Activated CD8-positive, alpha-beta memory T cell treated with anti-CD3 and anti-CD28 coated beads, Interleukin-2, amount 50 U/mL, for 1 hour (primary cell): ENCODE results near the gene PDGFB.

ENCODE experiments used
- DNase-seq: peaks from one replicate; pipeline ENCODE4 v3.0.0-alpha.2; 2020; ENCODE audit errors: extremely low read depth

The PDGFB gene

DNA sequence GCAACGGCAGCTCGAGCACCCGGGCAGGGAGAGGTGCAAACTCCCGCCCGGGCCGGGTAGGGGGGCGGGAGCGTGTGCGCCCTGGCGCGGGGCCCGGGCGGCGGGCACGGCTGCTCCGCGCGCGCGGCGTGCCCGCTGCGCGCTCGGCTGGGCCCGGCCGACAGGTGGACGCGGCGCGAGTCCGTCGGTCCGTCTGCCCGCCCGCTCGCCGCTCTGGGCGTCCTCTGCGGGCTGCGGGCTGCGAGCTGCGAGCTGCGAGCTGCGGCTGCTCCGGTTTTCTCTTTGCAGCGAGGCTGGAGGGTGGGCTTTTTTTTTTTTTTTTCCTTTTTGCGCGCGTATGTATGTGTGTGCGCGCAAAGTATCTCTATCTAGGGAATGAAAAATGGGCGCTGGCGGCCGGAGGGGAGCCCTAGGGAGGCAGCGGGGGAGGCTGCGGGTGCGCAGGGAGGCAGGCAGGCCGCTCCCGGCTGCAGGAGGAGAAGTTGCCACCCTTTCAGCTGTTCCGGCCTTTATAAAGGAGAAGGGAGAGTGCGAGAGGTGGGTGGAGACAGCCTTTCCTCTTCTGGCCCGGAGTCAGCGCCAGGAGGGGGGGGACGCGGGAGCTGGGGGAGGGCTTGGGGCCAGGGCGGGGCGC lies at the start of gene PDGFB:
TSS of gene PDGFB (minus strand) at position 487 of the 634 bp plus-strand sequence. CDS start 1,019 bp downstream, outside the sequence.
- DNase-seq: no peak

DNA sequence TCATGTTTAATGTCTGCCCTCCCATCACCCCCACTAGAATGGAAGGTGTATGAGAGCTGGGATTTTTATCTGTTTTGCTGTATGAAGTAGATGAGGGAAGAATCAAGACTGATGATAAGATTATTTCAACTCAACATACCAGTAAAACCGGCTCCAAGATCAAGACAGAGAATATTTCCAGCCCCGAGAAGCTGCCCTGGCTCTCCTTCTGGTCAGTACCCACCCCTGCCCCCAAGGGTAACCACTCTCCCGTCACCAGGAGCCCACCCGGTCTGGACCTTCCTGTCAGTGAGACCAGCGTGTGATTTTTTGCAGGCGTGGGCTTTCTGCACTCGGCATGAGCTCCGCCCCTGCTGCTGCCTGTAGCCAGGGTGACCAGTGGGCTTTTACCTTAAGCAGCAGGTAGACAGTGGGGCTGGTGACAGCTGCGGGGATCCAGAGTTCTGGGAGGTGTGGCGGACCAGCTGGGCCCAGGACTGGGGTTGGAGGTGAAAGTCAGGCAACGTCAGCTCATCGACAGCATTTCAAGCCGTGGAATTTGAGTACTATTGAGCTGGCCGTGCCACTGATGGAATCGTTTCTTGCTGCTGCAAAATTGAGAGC lies 49.1 kb upstream of the PDGFB start:
- no peak for DNase-seq

DNA sequence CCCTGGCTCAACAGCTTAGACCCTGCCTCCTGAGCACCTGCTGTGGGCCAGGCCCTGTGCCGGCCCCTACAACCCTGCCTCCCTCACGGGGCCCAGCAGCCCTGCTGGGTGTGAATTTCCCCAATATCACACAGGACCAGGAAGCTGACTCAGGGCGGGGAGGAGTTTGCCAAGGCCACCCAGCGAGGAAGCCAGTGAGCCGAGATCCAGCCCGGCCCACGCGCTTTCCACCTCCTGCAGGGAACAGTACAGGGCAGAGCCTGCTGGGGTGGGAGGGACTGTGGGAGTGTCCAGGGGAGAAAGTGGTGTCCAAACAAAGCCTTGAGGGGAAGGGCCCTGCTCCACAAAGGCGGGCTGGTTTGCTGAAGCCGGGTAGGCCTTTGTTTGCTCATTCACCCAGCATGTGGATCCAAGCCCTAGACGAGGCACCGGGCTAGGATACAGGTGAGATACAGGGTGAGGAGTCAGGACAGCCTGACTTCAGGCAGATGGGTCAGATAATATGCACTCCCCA lies 47.8 kb upstream of the PDGFB start:
- DNase-seq: no peak

DNA sequence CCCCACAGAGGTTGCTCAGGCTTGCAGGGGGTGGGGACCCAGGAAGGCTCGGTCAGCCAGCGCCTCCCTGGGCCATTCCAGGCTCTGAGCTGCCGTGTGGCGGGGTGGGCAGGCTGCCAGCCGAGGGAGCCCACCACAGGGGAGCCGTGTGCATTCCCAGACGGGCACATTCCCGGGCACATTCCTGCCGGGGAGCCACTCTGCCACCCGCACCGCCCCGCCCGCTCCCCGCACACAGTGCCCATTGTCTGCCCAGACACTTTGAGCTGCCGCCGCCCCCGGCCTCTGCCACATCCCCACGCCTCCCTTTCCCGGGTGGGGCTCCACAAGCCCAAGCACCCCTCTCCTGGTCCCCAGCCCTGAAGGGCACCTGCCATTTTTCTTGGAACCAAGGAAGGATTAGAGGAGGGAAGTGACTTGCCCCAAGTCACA lies 47.3 kb upstream of the PDGFB start:
- DNase-seq: no peak

DNA sequence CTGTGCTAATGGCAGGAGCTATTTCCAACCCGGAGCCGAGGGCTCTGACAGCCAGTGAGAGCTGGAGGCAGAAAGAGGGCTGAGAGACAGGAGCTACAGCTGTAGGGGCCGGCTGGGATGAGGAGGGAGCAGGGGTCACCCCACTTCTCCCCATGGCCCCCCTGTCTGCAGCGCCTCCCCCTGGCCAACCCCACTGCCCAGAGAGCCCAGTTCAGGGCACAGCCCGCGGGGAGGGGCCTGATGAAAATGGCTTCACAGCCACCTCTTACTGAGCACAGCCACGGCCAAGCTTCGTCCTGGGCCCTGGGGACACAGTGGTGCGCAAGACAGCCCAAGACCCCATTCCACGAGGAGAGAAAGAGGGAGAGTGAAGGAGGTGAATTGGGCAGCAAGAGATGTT lies 46.7 kb upstream of the PDGFB start:
- DNase-seq: no peak

DNA sequence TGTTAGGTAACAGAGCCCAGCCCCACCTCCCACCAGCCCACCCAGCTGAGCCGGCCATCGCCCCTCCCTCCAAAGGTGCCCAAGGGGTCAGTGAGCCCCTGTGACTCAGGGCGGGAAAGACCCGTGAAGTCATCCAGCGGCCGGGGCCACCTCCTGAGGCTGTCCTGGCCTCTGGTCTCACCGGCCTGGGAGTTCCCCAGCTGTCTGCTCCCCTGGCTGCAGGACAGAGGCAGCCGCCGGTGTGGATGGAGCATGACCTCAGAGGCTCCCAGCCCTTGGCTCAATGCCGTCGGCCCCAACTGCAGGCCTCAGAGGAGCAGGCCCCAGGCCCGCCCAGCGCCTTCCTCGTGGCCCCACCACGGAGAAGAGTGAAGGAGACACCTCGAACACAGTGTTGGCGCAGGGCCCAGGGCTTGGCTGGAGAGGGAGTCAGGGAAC lies 46.0 kb upstream of the PDGFB start:
- no peak for DNase-seq

DNA sequence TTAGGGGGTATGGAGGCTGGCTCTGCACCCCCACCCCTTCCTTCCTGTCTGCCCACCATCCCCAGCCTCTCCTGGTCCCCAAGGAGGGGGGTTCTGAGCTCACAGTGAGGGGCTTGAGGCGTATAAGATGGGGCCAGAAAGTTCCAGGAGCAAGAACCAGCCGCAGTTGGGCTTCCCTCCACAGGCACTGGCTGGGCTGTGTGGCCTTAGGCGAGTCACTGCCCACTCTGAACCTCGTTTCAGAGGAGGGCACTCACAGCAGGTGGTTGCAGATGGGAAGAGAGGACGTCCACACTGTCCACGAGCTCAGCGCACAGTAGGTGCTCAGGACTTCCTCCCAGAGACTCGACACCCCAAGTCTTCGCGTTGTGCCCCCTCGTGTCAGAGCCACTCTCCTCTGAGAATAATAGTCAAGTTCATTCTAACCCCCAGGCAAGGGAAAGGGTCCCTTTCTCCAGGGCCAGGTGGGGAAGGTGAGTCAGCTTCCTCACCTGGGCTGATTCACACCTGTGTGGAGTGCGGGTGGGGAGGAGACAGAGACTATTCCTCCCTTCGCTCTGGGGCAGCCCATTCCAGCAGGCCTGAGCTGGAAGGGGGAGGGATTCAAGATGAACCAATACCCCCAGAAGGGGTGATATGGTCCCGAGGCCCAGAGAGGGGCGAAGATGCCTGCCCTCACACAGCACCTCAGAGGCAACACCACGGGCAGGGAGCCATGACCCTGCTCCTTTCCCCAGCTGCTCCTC lies 45.4 kb upstream of the PDGFB start:
- no peak for DNase-seq

DNA sequence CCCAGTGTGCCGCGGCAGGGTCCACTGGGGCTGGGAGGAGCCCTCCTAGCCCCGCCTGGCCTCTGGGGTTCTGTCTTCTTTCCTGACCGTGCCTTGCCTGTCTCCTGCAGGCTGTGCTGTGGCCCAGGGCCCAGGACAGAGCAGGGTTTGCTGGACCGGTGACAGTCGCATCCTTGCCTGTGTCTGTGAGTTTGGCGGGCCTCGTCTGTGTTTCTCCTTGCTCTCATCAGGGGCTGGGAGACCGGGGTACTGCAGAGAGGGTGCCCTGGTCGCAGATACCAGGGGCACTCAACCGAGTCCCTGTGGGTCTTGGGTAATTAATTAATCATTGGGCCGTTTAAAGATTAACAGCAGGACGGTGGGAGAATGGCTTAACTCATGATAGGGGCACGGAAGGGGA lies 44.8 kb upstream of the PDGFB start:
- no peak for DNase-seq

DNA sequence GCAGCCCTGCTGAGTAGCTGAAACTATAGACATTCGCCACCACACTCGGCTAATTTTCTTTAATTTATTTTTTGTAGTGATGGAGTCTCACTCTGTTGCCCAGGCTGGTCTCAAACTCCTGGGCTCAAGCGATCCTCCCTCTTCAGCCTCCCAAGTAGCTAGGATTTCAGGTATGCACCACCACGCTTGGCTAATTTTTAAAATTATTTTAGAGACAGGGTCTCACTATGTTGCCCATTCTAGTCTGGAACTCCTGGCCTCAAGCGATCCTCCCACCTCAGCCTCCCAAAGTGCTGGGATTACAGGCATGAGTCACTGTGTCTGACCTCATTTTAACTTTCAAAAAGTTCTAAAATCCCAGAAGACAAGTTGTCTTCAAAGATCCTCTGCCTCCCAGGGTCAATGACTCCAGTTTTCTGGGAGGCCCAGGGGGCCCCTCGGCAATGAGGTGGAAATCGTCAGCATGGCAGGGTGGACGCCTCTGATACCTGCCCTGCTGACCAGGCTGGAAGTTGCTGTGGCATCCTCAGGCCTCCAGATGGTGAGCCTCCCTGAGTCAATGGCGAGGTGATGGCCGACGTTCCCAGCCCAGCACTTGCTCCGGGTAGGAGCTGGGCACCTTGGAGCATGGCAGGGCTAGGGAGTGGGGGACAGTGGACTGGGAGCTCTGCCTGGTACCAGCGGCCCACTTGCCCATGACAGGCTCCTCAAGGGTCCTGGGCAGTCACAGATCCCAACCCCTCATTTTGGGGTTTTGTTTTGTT lies 43.5 kb upstream of the PDGFB start:
- no peak for DNase-seq

DNA sequence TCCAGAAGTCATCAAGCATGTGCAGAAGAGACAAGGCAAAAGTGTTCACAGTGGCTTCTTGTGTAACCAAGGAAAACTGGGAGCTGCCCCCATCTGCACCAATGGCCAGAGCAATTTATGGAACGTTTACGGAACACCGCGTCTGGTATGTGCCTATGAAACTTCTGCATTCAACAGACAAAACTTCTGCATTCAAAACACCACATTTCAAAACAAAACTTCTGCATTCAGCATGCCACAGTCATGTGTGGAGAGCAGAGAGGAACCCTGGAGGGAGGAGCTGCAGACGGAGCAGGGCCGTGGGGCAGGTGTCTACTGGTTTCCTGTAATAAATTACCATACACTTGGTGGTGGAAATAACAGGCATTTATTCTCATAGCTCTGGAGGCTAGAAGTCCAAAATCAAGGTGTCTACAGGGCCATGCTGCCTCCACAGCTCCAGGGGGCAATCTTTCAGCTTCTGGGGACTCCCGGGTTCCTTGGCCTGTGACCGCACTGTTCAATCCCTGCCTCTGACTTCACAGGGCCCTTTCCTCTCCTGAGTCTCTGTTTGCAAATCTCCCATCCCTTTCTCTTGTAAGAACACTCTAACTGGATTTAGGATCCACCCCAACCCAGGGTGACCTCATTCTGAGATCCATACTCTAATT lies 42.4 kb upstream of the PDGFB start:
- no peak for DNase-seq

DNA sequence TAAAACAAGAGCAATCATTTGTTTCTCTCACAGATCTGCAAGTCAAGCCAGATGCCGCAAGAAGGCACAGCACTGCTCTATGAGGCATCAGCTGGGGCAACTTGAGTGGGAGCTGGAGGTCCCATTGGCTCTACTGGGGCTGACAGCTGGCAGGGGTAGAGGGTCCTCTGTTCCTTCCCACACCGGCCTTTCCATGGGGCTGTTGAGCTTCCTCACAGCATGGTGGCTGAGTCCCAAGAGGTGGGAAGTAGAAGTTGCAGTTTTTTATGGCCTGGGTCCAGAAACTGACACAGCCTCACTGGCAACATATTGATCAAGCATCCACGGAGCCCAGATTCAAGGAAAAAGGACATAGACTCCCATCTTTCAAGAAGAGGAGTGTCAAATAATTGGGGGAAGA lies 40.2 kb upstream of the PDGFB start:
- no peak for DNase-seq

DNA sequence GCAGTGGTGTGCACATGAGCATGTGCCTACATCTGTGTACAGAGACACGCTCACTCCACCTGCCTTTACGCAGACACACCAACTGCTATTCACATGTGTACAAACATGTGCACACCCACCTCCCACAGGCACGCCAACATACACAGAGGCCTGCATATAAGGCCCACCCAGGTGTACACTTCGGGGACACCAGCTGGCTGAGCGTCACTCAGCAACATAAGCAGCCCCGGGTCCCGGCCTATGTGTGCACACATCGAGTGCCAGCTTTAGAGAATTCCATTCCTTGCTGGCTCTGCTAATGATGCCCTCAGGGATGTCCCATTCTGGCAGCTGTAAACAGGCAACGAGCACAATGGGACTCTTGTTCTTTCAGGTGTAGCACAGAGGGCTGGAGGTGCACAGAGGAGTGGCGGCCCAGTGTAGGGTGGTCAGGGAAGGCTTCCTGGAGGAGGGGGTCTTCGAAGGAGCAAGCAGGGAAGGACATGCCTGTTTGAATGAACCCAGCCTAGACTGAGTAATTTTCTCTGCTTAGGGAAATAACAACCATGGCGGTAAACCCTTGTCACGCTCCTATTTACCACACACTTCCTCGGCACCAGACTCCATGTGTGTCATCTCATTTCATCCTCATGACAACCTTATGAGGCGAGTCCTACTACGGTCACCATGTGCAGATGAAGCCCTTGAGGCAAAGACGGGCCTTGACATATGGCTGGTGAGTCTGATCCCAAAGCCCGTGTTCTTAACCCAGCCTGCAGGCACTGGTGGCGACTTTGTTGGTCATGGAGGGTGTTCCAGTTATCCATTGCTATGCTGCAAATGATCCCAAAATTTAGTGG lies 39.6 kb upstream of the PDGFB start:
- no peak for DNase-seq

DNA sequence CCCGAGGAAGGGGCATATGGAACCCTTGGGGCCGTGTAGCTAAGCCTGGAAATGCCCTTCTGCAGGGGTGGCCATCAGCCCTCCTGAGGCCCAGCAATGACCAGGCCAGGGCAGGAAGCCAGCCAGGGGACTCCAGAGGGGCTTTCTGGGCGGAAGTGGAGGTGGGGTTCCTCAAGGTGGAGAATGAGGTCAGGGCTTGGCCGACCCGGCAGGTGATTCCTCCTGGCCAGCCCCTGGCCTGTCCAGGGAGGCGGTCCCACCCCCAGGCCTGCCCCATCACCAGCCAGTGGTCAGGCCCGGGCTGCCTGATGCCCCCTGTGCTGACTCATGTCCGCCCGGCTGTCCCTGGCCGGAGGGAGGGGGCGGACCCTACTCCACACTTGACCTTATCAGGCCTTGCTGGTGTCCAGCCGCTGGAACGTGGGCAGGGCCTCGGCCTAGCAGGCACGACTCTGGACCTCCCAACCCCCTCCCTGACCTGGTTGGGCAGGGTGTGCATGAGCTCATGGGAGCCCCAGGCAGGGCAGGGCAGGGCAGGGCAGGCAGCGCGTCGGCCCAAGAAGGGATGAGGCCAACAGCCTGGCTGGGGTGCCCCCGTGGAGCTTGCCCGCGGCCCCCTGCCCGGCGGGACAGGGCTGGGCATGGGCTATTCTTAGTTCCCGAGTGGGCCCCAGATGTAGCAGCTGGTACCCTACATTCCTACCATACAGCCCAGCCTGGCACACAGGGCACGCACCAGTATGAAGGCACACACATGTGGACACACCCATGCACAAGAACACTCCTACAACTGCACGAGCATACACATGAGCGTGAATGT lies 38.8 kb upstream of the PDGFB start:
- DNase-seq: no peak

DNA sequence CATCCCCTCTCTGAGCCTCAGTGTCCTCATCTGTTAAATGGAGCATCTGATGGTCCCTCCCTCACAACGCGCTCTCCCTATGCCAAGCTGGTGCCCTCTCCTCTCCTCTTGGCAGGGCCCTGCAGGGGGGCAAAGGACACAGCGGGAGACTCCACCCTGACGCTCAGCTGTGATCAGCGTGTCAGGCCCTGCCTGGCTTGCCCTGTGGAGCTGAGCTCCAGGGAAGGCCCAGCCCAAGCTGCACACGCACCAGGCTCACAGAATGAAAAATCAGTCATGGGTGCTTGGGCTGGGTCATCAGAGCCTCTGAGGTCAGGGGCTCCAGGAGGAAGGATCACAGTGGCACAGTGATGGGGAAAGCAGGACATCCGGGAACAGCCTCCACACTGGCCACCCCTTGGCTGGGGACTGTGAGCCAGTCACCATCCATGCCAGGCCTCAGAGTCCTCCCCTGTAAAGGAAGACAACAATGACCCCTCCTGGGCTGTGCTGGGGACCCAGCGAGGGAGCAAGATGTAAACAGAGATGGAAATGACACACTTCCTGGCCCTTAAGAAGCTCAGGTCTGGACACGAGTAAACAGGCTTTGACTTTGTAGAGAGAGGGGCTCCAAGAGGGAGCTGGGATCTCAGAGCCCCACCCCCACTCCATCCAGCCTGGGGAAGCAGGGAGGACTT lies 38.0 kb upstream of the PDGFB start:
- DNase-seq: no peak

DNA sequence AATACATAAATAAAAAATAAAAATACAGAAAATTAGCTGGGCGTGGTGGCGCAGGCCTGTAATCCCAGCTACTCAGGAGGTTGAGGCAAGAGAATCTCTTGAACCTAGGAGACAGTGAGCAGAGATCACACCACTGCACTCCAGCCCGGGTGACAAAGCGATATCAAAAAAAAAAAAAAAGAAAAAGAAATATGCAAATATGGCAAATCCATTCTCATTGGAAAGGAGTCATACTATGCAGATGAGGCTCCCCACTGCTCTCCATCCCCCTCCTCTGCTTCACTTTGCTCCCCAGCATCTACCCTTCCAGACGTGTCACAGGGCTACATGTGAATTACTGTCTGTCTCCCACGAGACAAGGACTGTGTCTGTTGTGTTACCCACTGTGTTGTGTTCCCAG lies 36.3 kb upstream of the PDGFB start:
- no peak for DNase-seq

DNA sequence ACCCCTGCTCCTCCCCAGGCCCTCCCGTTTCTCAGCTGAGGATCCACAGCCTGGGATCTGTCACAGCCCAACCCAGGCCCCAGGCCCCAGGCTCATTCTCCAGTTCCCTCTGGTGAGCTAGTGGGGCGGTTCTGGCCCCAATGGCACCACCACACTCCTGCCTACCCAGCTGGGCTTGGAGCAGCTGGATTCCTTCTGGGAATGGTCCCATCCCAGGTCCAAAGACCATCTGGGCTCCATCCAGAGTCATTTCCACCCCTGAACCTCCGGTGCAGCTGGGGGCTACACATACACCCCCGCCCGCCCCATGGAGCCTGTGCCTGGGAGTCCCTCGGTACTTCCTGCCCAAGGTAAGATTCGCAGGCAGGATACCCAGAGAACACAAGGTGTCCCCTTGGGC lies 35.5 kb upstream of the PDGFB start:
- no peak for DNase-seq

DNA sequence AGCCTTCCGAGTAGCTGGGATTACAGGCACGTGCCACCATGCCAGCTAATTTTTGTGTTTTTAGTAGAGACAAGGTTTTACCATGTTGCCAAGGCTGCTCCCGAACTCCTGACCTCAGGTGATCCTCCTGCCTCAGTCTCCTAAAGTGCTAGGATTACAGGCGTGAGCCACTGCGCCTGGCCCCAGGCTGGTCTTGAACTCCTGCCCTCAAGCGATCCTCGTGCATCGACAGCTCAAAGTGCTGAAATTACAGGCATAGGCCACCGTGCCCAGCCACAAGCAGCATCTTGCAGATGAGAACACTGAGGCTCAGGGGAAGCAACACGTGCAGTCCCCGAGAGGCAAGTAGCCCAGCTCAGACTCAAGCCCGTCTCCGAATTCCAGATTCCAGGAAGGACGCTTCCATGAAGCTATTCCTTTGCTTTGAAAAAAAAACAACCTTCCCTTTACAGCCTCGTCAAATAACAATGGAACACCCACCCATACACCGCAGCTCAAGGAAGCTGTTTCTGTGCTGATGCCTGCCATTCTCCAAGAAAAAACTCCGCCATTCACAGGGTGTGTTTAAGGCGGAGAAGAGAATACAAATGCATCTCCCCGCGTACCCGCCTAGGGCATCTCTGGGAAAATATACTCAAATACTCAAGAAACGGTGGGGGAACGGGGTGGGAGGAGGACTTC lies 34.5 kb upstream of the PDGFB start:
- DNase-seq: no peak

DNA sequence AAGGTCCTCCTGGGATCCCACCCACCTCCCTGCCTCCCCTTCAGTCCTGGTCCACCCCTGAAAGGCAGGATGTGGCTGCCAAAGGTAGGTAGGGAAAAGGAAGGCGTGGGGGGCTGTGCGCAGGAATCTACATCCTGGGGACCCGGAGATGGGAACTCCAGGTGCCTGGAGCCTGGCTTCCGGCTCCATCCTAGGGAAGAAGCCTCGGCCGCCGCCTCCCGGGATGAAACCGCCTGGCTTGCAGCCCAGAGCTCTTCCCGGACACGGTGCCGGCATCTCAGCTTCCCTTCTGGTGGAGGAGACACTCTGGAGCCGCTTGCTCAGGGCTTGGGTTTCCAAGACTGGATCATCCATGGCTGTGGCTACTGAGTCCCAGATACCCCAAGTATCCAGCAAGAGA lies 33.3 kb upstream of the PDGFB start:
- DNase-seq: no peak

DNA sequence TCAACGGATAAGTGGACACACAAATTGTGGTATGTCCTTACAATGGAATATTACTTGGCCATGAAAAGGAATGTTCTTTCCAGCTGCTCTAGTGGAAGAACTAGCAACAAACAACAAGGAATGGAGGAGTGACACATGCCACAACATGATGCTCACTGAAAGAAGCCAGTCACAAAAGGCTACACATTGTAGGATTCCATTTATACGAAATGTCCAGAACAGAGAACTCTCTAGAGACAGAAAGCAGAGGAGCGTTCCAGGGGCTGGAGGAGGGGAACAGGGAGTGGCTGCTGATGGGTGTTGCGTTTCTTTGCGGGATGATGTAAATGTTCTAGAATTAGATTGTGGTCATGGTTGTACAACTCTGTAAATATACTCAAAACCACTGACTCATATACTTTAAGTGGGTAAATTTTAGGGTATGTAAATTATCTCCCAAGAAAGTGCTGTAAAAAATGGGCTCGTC lies 32.4 kb upstream of the PDGFB start:
- DNase-seq: no peak
